ENCODE measurements around the gene APBB1IP.

The APBB1IP gene

DNA sequence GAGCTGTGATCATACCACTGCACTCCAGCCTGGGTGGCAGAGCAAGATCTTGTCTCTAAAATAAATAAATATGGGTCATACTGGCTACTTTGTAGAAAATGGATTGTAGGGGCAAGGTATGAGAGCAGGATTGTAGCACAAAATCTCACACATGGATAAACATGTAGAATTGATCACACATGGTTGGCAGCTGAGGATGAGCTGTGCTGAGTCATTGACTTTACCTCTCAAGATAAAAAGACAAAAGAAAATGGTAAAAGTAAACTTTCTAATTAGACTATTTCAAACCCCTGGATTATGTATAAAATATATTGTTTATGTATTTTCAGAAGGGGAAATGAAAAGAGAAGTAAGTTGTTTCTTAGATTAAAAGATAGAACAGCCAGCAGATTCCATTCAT is 69.3 kb downstream of the APBB1IP start:
- Histone ChIP-seq H3K79me1 (ENCODE audit: low read length) (peaks cover 20% of the 10 kb centered on the region), H3K9me3 (ENCODE audit: insufficient read depth, low read depth, low read length) (peaks cover under 1% of the 10 kb centered on the region), H2BK5ac (ENCODE audit: low read depth, low read length, poor library complexity) (peak overlapping the region; percentile 30), H3K27ac (ENCODE audit: low read depth, low read length) (no peak overlapping the region), H3K18ac (ENCODE audit: low read length) (no peak overlapping the region), H3K27me3 (ENCODE audit: insufficient read depth, low read length) (no peaks in the 10 kb centered on the region), H3K36me3 (ENCODE audit: control insufficient read depth in 1 of 2, insufficient read depth in 2 of 2, low read length in 2 of 2) (peaks cover 0 to 3% of the 10 kb centered on the region in 2 experiments), H4K8ac (ENCODE audit: low read depth, low read length) (peak overlapping the region; percentile 4), H4K91ac (ENCODE audit: low read depth, low read length) (peak overlapping the region; percentile 50), H4K12ac (ENCODE audit: low read depth, low read length) (no peak overlapping the region), H3K14ac (ENCODE audit: low read length) (peak overlapping the region; percentile 37), H3K9ac (ENCODE audit: low read length) (no peak overlapping the region), H3K79me2 (ENCODE audit: control insufficient read depth, insufficient read depth, low read length, poor library complexity) (no peaks in the 10 kb centered on the region), H3K4me1 (ENCODE audit: control insufficient read depth in 1 of 2, insufficient read depth in 2 of 2, low read length in 2 of 2) (peaks cover 8 to 15% of the 10 kb centered on the region in 2 experiments), H2BK12ac (ENCODE audit: low read length) (peak overlapping the region; percentile 63), H3K4ac (ENCODE audit: low read depth, low read length) (peak overlapping the region; percentile 50), H2AFZ (ENCODE audit: insufficient read depth, low read length, poor library complexity) (no peak overlapping the region), H3K4me2 (ENCODE audit: low read length) (no peak overlapping the region), H2BK120ac (ENCODE audit: insufficient read depth, low read length, poor library complexity) (peak overlapping the region; percentile 52), H2AK5ac (ENCODE audit: low read length) (no peak overlapping the region), H3K4me3 (ENCODE audit: low read depth, low read length) (no peak overlapping the region), H3K23ac (ENCODE audit: low read length) (no peak overlapping the region)
- DNase-seq: peak in 1 of 2 donors; percentile 62

DNA sequence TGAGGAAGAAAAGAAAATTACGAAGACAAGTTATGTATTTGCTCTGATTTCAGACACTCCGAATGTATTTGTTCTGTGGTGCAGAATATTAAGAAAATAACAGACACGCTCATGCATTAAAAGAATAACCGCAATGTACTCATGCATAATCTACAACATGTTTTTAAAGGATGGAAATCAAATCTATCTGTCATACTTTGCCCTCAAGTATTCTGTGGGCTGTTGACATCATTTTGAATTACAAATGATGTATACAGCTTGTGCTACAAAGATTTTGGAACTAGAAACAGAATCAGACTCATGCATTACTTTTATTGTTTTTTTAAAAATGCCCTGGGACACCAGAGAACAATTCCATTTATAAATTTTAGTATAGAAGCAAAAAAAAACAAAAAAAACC is 69.9 kb downstream of the APBB1IP start:
- H4K8ac ChIP-seq (ENCODE audit: low read depth, low read length): no peak overlapping the region
- DNase-seq: no peak
- H3K79me1 ChIP-seq (ENCODE audit: low read length): peaks cover 20% of the 10 kb centered on the region
- H4K91ac ChIP-seq (ENCODE audit: low read depth, low read length): no peak overlapping the region
- H3K27me3 ChIP-seq (ENCODE audit: insufficient read depth, low read length): no peaks in the 10 kb centered on the region
- H3K4ac ChIP-seq (ENCODE audit: low read depth, low read length): no peak overlapping the region
- no CpG with 5 or more reads among the region's 4 CpGs for WGBS (ENCODE audit: extremely low coverage, insufficient coverage, insufficient read length)
- H3K79me2 ChIP-seq (ENCODE audit: control insufficient read depth, insufficient read depth, low read length, poor library complexity): no peaks in the 10 kb centered on the region
- H3K27ac ChIP-seq (ENCODE audit: low read depth, low read length): no peak overlapping the region
- no peak overlapping the region for H2BK120ac ChIP-seq (ENCODE audit: insufficient read depth, low read length, poor library complexity)
- H3K23ac ChIP-seq (ENCODE audit: low read length): no peak overlapping the region
- H3K14ac ChIP-seq (ENCODE audit: low read length): no peak overlapping the region
- no peak overlapping the region for H2BK12ac ChIP-seq (ENCODE audit: low read length)
- no peak overlapping the region for H3K4me2 ChIP-seq (ENCODE audit: low read length)
- no peak overlapping the region for H2AK5ac ChIP-seq (ENCODE audit: low read length)
- no peak overlapping the region for H3K4me3 ChIP-seq (ENCODE audit: low read depth, low read length)
- H3K9ac ChIP-seq (ENCODE audit: low read length): no peak overlapping the region
- peaks cover 0 to 5% of the 10 kb centered on the region in 2 experiments for H3K36me3 ChIP-seq (ENCODE audit: control insufficient read depth in 1 of 2, insufficient read depth in 2 of 2, low read length in 2 of 2)
- H3K9me3 ChIP-seq (ENCODE audit: insufficient read depth, low read depth, low read length): peaks cover 2% of the 10 kb centered on the region
- no peak overlapping the region for H2BK5ac ChIP-seq (ENCODE audit: low read depth, low read length, poor library complexity)
- H3K4me1 ChIP-seq (ENCODE audit: control insufficient read depth in 1 of 2, insufficient read depth in 2 of 2, low read length in 2 of 2): peaks cover 8 to 15% of the 10 kb centered on the region in 2 experiments
- H4K12ac ChIP-seq (ENCODE audit: low read depth, low read length): no peak overlapping the region
- no peak overlapping the region for H3K18ac ChIP-seq (ENCODE audit: low read length)
- no peak overlapping the region for H2AFZ ChIP-seq (ENCODE audit: insufficient read depth, low read length, poor library complexity)

DNA sequence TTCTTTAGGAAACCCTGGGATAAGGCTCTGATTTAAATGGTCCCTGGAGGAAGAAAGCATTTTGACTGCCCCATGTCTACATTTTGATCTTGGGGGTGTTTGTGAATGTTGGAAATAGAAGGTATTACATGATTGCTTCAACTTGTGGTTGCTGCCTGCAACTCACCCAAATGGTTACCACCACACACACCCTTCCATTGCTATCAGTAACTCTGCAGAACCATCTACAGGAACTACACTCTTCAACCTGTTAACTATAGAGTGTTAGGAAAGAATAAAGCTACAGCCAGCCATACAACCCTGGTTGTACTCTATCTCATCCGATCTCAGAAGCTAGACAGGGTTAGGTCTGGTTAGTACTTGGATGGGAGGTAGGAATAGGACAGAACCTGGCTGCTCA is 71.2 kb downstream of the APBB1IP start:
- Histone ChIP-seq H2AFZ (ENCODE audit: insufficient read depth, low read length, poor library complexity) (no peak overlapping the region), H4K8ac (ENCODE audit: low read depth, low read length) (no peak overlapping the region), H3K4me2 (ENCODE audit: low read length) (no peak overlapping the region), H3K4me3 (ENCODE audit: low read depth, low read length) (no peak overlapping the region), H4K12ac (ENCODE audit: low read depth, low read length) (no peak overlapping the region), H3K27me3 (ENCODE audit: insufficient read depth, low read length) (no peaks in the 10 kb centered on the region), H3K14ac (ENCODE audit: low read length) (no peak overlapping the region), H3K36me3 (ENCODE audit: control insufficient read depth in 1 of 2, insufficient read depth in 2 of 2, low read length in 2 of 2) (peaks cover 0 to 5% of the 10 kb centered on the region in 2 experiments), H2AK5ac (ENCODE audit: low read length) (no peak overlapping the region), H3K4me1 (ENCODE audit: control insufficient read depth in 1 of 2, insufficient read depth in 2 of 2, low read length in 2 of 2) (peaks cover 8 to 14% of the 10 kb centered on the region in 2 experiments), H3K79me2 (ENCODE audit: control insufficient read depth, insufficient read depth, low read length, poor library complexity) (no peaks in the 10 kb centered on the region), H3K4ac (ENCODE audit: low read depth, low read length) (no peak overlapping the region), H2BK120ac (ENCODE audit: insufficient read depth, low read length, poor library complexity) (no peak overlapping the region), H3K9ac (ENCODE audit: low read length) (no peak overlapping the region), H2BK12ac (ENCODE audit: low read length) (no peak overlapping the region), H3K79me1 (ENCODE audit: low read length) (peaks cover 19% of the 10 kb centered on the region), H3K27ac (ENCODE audit: low read depth, low read length) (no peak overlapping the region), H3K18ac (ENCODE audit: low read length) (no peak overlapping the region), H4K91ac (ENCODE audit: low read depth, low read length) (no peak overlapping the region), H2BK5ac (ENCODE audit: low read depth, low read length, poor library complexity) (no peak overlapping the region), H3K23ac (ENCODE audit: low read length) (no peak overlapping the region), H3K9me3 (ENCODE audit: insufficient read depth, low read depth, low read length) (peaks cover 2% of the 10 kb centered on the region)
- no peak for DNase-seq
- WGBS (ENCODE audit: extremely low coverage, insufficient coverage, insufficient read length): no CpG with 5 or more reads among the region's 1 CpG

DNA sequence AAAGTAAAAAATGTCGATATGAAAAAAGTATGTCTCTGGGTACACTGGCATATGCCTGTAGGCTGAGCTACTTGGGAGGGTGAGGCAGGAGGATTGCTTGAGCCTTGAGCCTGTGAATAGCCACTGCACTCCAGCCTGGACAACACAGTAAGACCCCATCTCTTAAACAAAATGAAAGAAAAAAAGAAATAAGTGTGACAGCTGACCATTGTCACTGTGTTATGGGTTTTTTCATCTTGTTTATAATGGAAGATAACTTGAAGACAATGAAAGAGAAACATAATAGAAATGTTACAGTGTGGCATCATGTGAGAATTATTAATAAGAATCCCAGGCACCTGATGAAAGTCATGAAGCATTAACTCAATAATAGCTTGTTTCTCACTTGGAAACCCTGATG is 75.0 kb downstream of the APBB1IP start:
- WGBS (ENCODE audit: extremely low coverage, insufficient coverage, insufficient read length): no CpG with 5 or more reads among the region's 1 CpG
- H3K4ac ChIP-seq (ENCODE audit: low read depth, low read length): no peak overlapping the region
- H3K27me3 ChIP-seq (ENCODE audit: insufficient read depth, low read length): no peaks in the 10 kb centered on the region
- peaks cover 2% of the 10 kb centered on the region for H3K9me3 ChIP-seq (ENCODE audit: insufficient read depth, low read depth, low read length)
- DNase-seq: no peak
- H3K36me3 ChIP-seq (ENCODE audit: control insufficient read depth in 1 of 2, insufficient read depth in 2 of 2, low read length in 2 of 2): peaks cover 0 to 5% of the 10 kb centered on the region in 2 experiments
- H4K12ac ChIP-seq (ENCODE audit: low read depth, low read length): no peak overlapping the region
- H3K4me3 ChIP-seq (ENCODE audit: low read depth, low read length): no peak overlapping the region
- peaks cover 3 to 5% of the 10 kb centered on the region in 2 experiments for H3K4me1 ChIP-seq (ENCODE audit: control insufficient read depth in 1 of 2, insufficient read depth in 2 of 2, low read length in 2 of 2)
- H3K79me2 ChIP-seq (ENCODE audit: control insufficient read depth, insufficient read depth, low read length, poor library complexity): no peaks in the 10 kb centered on the region
- H2BK12ac ChIP-seq (ENCODE audit: low read length): no peak overlapping the region
- H3K27ac ChIP-seq (ENCODE audit: low read depth, low read length): no peak overlapping the region
- H3K23ac ChIP-seq (ENCODE audit: low read length): no peak overlapping the region
- no peak overlapping the region for H2AK5ac ChIP-seq (ENCODE audit: low read length)
- H2AFZ ChIP-seq (ENCODE audit: insufficient read depth, low read length, poor library complexity): no peak overlapping the region
- H2BK120ac ChIP-seq (ENCODE audit: insufficient read depth, low read length, poor library complexity): no peak overlapping the region
- no peaks in the 10 kb centered on the region for H3K79me1 ChIP-seq (ENCODE audit: low read length)
- no peak overlapping the region for H2BK5ac ChIP-seq (ENCODE audit: low read depth, low read length, poor library complexity)
- H3K9ac ChIP-seq (ENCODE audit: low read length): no peak overlapping the region
- H4K8ac ChIP-seq (ENCODE audit: low read depth, low read length): no peak overlapping the region
- H4K91ac ChIP-seq (ENCODE audit: low read depth, low read length): no peak overlapping the region
- no peak overlapping the region for H3K18ac ChIP-seq (ENCODE audit: low read length)
- no peak overlapping the region for H3K14ac ChIP-seq (ENCODE audit: low read length)
- no peak overlapping the region for H3K4me2 ChIP-seq (ENCODE audit: low read length)
